HepG2 (cell line): ENCODE data around the gene CHFR. TPM values are rescaled to one million over a fixed set of nuclear protein-coding genes. Genes with fewer than 3 reads are reported as not detected.

Experiments used
- ATAC-seq: fragments of 200-7000 bp; cut with Tn5 transposase; 3 replicates; pipeline ENCODE4 v1.9.1; 2020; ENCODE audit warnings: mild to moderate bottlenecking, moderate library complexity
- BruUV-seq: library from RNA; stranded (reverse); fragments of 400-500 nt; replicated peaks from 2 replicates; lab custom pipeline; 2021; lab: Mats Ljungman, UMichigan
- CTCF ChIA-PET: fragments of 300-600 bp; formaldehyde crosslinking; extraction: SDS; loops from one replicate; lab custom pipeline; 2021; ENCODE audit warnings: low total read pairs, inconsistent platforms, low intra/inter-chr PET ratio; lab: Yijun Ruan, JAX
- POLR2A ChIA-PET: fragments of 350-600 bp; sonication (Branson Sonifier 250); formaldehyde crosslinking; loops from one replicate; lab custom pipeline; 2020; ENCODE audit warnings: antibody characterized with exemption, inconsistent platforms; lab: Yijun Ruan, JAX
- DNase-seq: peaks from one replicate; pipeline ENCODE4 v3.0.0-alpha.2; 2015; ENCODE audit warnings: low spot score
- FAIRE-seq: peaks from 3 replicates; lab custom pipeline; 2011; peaks lifted over from hg19 to GRCh38; lab: Jason Lieb, UNC
- H2AFZ ChIP-seq: one replicate; pipeline ENCODE4 v1.6.1; 2011; ENCODE audit warnings: low read length, inconsistent platforms
- H3K27ac ChIP-seq: fragments of 300-600 bp; 3 replicates; pipeline ENCODE4 v1.8.0; 2011; ENCODE audit warnings: mixed run types, mild to moderate bottlenecking, mixed read lengths, low read length, inconsistent platforms; ENCODE audit not compliant: insufficient read depth; ENCODE audit errors: extremely low read length
- H3K27me3 ChIP-seq, 2 experiments: fragments of 200-600 bp in 1 of 2; 2 replicates in 1 of 2; 3 replicates in 1 of 2; pipeline versions ENCODE4 v1.6.0 to v1.8.0; 2011; ENCODE audit warnings: low read length in 2 of 2, mild to moderate bottlenecking in 2 of 2, moderate library complexity in 2 of 2, inconsistent platforms in 1 of 2; ENCODE audit not compliant: insufficient read depth in 2 of 2, control insufficient read depth in 1 of 2
- H3K36me3 ChIP-seq, 2 experiments: fragments of 200-600 bp in 1 of 2; replicated peaks in 1 of 2; 2 replicates in 1 of 2; 3 replicates in 1 of 2; pipeline versions ENCODE4 v1.5.1 to v1.8.0; 2011; ENCODE audit warnings: low read length in 2 of 2, inconsistent platforms in 1 of 2; ENCODE audit not compliant: insufficient read depth in 2 of 2, control insufficient read depth in 1 of 2
- H3K4me1 ChIP-seq: 2 replicates; pipeline ENCODE4 v1.5.1; 2012; ENCODE audit warnings: low read length, inconsistent platforms; ENCODE audit not compliant: insufficient read depth
- H3K4me2 ChIP-seq: 2 replicates; pipeline ENCODE4 v1.6.0; 2011; ENCODE audit warnings: low read depth, low read length, inconsistent platforms
- H3K4me3 ChIP-seq, 3 experiments: fragments of 200-600 bp in 1 of 3; sonication (generic), shearing (Covaris generic) in 1 of 3; replicated peaks in 1 of 3; 2 replicates each; pipeline ENCODE4 v1.5.1; 2011 to 2016; ENCODE audit warnings: low read length in 3 of 3, inconsistent platforms in 2 of 3, low read depth in 2 of 3, mild to moderate bottlenecking in 2 of 3, control low read depth in 1 of 3, mixed read lengths in 1 of 3; ENCODE audit not compliant: insufficient read depth in 1 of 3
- H3K79me2 ChIP-seq: one replicate; pipeline ENCODE4 v1.6.1; 2011; ENCODE audit warnings: low read length, inconsistent platforms; ENCODE audit not compliant: insufficient read depth
- H3K9ac ChIP-seq: 2 replicates; pipeline ENCODE4 v1.6.0; 2011; ENCODE audit warnings: mild to moderate bottlenecking, low read depth, low read length, inconsistent platforms; ENCODE audit not compliant: insufficient read depth
- H3K9me3 ChIP-seq: 2 replicates; pipeline ENCODE4 v1.5.1; 2012; ENCODE audit warnings: mild to moderate bottlenecking, low read length
- H4K20me1 ChIP-seq: 2 replicates; pipeline ENCODE4 v1.6.0; 2011; ENCODE audit warnings: inconsistent platforms, mild to moderate bottlenecking, low read length, moderate library complexity; ENCODE audit not compliant: insufficient read depth
- FOSL2 ChIP-seq: sonication (generic); formaldehyde crosslinking; IDR thresholded peaks from 2 replicates; pipeline ENCODE4 v1.4.0; 2020; ENCODE audit warnings: missing genetic modification reagents
- HES4 ChIP-seq: sonication (generic); formaldehyde crosslinking; IDR thresholded peaks from 2 replicates; pipeline ENCODE4 v1.9.0; 2021; ENCODE audit warnings: mild to moderate bottlenecking, missing genetic modification reagents, borderline replicate concordance
- NFE2L2 ChIP-seq: fragments of 150-350 bp; IDR thresholded peaks from 2 replicates; pipeline ENCODE4 v1.6.1; 2014; ENCODE audit warnings: low read length
- ZC3H4 ChIP-seq: sonication (generic); formaldehyde crosslinking; IDR thresholded peaks from 2 replicates; pipeline ENCODE4 v1.4.0; 2020; ENCODE audit warnings: missing genetic modification reagents, borderline replicate concordance
- ZNF607 ChIP-seq: sonication (generic); formaldehyde crosslinking; IDR thresholded peaks from 2 replicates; pipeline ENCODE4 v1.5.1; 2020; ENCODE audit warnings: missing genetic modification reagents, mild to moderate bottlenecking, borderline replicate concordance
- WGBS: methylation state at CpG from one replicate; pipeline ENCODE4 v1.1.6; 2017; ENCODE audit warnings: low lambda C conversion rate; 5-methylcytosine and 5-hydroxymethylcytosine counted together
- in situ Hi-C: cut with HindIII; loops from 2 replicates; pipeline ENCODE4 v1.10.0; 2017; ENCODE audit warnings: low pct_unique_long_range_greater_than_20kb; ENCODE audit not compliant: extremely low pct_ligation_motif_present
- intact Hi-C: fragments of 100-400 bp; cut with micrococcal nuclease; formaldehyde crosslinking; loops from one replicate; pipeline ENCODE4 v1.10.0; 2022; ENCODE audit not compliant: unreplicated experiment
- polyA plus RNA-seq, 8 experiments: library from polyadenylated mRNA; depleted of rRNA in 3 of 8; stranded (reverse) in 7 of 8; unstranded in 1 of 8; fragments of >200 nt; fragmentation: Illumina TruSeq in 4 of 8; extraction: Trizol in 4 of 8; gene quantifications; 2 replicates each; pipeline versions ENCODE4 v1.2.1 to v1.2.3, GENCODE V29; 2011 to 2016; ENCODE audit warnings: low read depth in 4 of 8, missing spikeins in 1 of 8, mixed read lengths in 1 of 8; ENCODE audit not compliant: insufficient read depth in 1 of 8
- total RNA-seq, 5 experiments: library from RNA; depleted of rRNA; stranded (reverse); fragments of >200 nt; fragmentation: Illumina TruSeq; extraction: Trizol; gene quantifications; 2 replicates each; pipeline ENCODE4 v1.2.3, GENCODE V29; 2016; ENCODE audit warnings: low read depth in 1 of 5
- TF ChIP-seq, protein P1 (sequence below): IDR thresholded peaks from 2 replicates; pipeline ENCODE4 v1.6.1; 2012; ENCODE audit warnings: low read length, improper control_type of control experiment
- TF ChIP-seq, protein P2 (sequence below): sonication (generic); formaldehyde crosslinking; IDR thresholded peaks from 2 replicates; pipeline ENCODE4 v1.4.0; 2020; ENCODE audit warnings: missing genetic modification reagents, mild to moderate bottlenecking, borderline replicate concordance
- TF ChIP-seq, protein P3 (sequence below): sonication (generic); formaldehyde crosslinking; IDR thresholded peaks from 2 replicates; pipeline ENCODE4 v1.5.1; 2020; ENCODE audit warnings: mild to moderate bottlenecking, missing genetic modification reagents
- TF ChIP-seq, protein P4 (sequence below): sonication (generic); formaldehyde crosslinking; IDR thresholded peaks from 2 replicates; pipeline ENCODE4 v1.5.0; 2020; ENCODE audit warnings: mild to moderate bottlenecking, missing genetic modification reagents

CHFR gene
- total and polyA plus RNA-seq, 2 of the 13 experiments (the other 11 are each of a cell fraction or from before 2014, with no cell fraction given) = 21.4 to 21.5 TPM

DNA sequence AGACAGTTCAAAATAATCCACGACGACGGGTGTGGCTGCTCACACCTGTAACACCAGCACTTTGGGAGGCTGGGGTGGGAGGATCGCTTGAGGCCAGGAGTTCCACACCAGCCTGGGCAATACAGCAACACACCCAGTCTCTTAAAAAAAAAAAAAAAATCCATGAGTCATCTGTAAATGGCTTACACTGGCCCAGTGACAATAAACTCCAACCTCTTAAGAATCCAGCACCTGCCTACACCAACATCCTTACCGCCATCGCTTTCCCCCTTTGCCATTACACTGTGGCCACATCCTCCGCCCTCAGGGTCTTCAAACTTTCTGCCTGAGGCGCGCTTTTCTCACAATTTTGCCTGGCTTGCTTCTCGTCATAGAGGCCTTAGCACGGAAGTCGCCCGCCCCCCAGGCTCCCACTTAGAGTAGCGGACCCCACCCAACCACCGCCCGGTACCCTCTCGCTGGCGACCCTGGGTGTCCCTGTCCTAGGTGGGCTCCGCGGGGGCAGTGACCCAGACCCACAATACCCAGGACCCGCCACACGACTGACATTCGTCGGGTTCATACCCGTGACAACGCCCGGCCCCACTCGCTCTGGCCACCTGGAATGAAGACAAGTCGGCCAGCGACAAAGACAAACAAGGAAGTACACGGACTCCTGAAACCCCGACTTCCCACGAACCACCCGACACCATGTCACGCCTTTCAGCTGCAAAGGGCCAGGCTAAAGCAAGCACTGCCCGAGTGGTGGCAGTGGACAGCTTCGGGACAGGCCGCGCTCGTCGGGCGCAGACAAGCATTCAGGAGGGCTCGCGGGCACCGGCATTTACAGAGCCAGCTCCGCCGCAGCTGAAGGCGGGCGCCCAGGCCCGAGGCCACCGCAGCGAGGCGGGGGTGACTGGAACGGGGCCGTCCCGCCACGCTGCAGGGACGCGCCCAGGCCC is 59.4 kb downstream of the CHFR start:
- CTCF ChIA-PET = no interaction called here
- TF ChIP-seq NFE2L2 (0 out of 2 replicates have a peak, but pooled peaks have one; percentile 6), FOSL2 (CRISPR knock-in tag) (peak; percentile 34; the same call in 1 of the 2 replicates), ZNF607 (CRISPR knock-in tag) (0 out of 2 replicates have a peak, but pooled peaks have one; percentile 48), HES4 (CRISPR knock-in tag) (0 out of 2 replicates have a peak, but pooled peaks have one; percentile 14), ZC3H4 (CRISPR knock-in tag) (peak; percentile 58; the same call in 1 of the 2 replicates)
- TF ChIP-seq, protein P1, sequence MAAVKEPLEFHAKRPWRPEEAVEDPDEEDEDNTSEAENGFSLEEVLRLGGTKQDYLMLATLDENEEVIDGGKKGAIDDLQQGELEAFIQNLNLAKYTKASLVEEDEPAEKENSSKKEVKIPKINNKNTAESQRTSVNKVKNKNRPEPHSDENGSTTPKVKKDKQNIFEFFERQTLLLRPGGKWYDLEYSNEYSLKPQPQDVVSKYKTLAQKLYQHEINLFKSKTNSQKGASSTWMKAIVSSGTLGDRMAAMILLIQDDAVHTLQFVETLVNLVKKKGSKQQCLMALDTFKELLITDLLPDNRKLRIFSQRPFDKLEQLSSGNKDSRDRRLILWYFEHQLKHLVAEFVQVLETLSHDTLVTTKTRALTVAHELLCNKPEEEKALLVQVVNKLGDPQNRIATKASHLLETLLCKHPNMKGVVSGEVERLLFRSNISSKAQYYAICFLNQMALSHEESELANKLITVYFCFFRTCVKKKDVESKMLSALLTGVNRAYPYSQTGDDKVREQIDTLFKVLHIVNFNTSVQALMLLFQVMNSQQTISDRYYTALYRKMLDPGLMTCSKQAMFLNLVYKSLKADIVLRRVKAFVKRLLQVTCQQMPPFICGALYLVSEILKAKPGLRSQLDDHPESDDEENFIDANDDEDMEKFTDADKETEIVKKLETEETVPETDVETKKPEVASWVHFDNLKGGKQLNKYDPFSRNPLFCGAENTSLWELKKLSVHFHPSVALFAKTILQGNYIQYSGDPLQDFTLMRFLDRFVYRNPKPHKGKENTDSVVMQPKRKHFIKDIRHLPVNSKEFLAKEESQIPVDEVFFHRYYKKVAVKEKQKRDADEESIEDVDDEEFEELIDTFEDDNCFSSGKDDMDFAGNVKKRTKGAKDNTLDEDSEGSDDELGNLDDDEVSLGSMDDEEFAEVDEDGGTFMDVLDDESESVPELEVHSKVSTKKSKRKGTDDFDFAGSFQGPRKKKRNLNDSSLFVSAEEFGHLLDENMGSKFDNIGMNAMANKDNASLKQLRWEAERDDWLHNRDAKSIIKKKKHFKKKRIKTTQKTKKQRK = no peak
- TF ChIP-seq, protein P2, sequence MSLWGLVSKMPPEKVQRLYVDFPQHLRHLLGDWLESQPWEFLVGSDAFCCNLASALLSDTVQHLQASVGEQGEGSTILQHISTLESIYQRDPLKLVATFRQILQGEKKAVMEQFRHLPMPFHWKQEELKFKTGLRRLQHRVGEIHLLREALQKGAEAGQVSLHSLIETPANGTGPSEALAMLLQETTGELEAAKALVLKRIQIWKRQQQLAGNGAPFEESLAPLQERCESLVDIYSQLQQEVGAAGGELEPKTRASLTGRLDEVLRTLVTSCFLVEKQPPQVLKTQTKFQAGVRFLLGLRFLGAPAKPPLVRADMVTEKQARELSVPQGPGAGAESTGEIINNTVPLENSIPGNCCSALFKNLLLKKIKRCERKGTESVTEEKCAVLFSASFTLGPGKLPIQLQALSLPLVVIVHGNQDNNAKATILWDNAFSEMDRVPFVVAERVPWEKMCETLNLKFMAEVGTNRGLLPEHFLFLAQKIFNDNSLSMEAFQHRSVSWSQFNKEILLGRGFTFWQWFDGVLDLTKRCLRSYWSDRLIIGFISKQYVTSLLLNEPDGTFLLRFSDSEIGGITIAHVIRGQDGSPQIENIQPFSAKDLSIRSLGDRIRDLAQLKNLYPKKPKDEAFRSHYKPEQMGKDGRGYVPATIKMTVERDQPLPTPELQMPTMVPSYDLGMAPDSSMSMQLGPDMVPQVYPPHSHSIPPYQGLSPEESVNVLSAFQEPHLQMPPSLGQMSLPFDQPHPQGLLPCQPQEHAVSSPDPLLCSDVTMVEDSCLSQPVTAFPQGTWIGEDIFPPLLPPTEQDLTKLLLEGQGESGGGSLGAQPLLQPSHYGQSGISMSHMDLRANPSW (CRISPR knock-in tag) = no peak
- TF ChIP-seq, protein P3, sequence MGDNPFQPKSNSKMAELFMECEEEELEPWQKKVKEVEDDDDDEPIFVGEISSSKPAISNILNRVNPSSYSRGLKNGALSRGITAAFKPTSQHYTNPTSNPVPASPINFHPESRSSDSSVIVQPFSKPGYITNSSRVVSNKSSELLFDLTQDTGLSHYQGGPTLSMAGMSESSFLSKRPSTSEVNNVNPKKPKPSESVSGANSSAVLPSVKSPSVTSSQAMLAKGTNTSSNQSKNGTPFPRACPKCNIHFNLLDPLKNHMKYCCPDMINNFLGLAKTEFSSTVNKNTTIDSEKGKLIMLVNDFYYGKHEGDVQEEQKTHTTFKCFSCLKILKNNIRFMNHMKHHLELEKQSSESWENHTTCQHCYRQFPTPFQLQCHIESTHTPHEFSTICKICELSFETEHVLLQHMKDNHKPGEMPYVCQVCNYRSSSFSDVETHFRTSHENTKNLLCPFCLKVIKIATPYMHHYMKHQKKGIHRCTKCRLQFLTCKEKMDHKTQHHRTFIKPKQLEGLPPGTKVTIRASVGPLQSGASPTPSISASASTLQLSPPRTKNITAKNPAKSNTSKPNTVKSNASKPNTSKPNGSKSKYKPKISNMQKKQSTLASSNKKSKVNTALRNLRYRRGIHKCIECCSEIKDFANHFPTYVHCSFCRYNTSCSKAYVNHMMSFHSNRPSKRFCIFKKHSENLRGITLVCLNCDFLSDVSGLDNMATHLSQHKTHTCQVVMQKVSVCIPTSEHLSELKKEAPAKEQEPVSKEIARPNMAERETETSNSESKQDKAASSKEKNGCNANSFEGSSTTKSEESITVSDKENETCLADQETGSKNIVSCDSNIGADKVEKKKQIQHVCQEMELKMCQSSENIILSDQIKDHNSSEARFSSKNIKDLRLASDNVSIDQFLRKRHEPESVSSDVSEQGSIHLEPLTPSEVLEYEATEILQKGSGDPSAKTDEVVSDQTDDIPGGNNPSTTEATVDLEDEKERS (CRISPR knock-in tag) = 0 out of 2 replicates have a peak, but pooled peaks have one; percentile 8
- TF ChIP-seq, protein P4, sequence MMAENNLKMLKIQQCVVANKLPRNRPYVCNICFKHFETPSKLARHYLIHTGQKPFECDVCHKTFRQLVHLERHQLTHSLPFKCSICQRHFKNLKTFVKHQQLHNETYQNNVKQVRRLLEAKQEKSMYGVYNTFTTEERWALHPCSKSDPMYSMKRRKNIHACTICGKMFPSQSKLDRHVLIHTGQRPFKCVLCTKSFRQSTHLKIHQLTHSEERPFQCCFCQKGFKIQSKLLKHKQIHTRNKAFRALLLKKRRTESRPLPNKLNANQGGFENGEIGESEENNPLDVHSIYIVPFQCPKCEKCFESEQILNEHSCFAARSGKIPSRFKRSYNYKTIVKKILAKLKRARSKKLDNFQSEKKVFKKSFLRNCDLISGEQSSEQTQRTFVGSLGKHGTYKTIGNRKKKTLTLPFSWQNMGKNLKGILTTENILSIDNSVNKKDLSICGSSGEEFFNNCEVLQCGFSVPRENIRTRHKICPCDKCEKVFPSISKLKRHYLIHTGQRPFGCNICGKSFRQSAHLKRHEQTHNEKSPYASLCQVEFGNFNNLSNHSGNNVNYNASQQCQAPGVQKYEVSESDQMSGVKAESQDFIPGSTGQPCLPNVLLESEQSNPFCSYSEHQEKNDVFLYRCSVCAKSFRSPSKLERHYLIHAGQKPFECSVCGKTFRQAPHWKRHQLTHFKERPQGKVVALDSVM (CRISPR knock-in tag) = peak; percentile 79

More for the DNA sequence above, 59.4 kb downstream of the CHFR start:
- intact Hi-C loops (no loop called here), in situ Hi-C loops (no loop called here)
- peaks cover 47% of the 10 kb centered on the region for H3K79me2 ChIP-seq
- H2AFZ ChIP-seq = no peak overlapping the region
- H3K27ac ChIP-seq = peak overlapping the region; percentile 99
- 10% methylated on average over 22 of the region's 59 CpGs for WGBS
- H3K9me3 ChIP-seq = no peaks in the 10 kb centered on the region
- peak overlapping the region; percentile 76 for H3K4me2 ChIP-seq
- H3K4me1 ChIP-seq = peaks cover 23% of the 10 kb centered on the region
- peak; percentile 41 for ATAC-seq
- DNase-seq = peak; percentile 28
- FAIRE-seq = no peak
- H3K27me3 ChIP-seq = no peaks in the 10 kb centered on the region; a peak in 1 of 5 replicates
- H3K36me3 ChIP-seq = peaks cover 2 to 30% of the 10 kb centered on the region in 2 experiments; a peak in 4 of 5 replicates
- peaks cover 18% of the 10 kb centered on the region for H4K20me1 ChIP-seq
- BruUV-seq = TSS peak; percentile 61
- POLR2A ChIA-PET = interaction anchor here (0.9 to 1.9 kb wide), 3 partner anchors 9 to 59 kb away, joined by 4 to 11 read pairs (median 4); partner anchors contain the start of gene CHFR
- H3K9ac ChIP-seq = peak overlapping the region; percentile 99
- H3K4me3 ChIP-seq = peak overlapping the region; percentile 82 to 100 (median 87)
